ENCODE data around the gene CACNB2.

The CACNB2 gene

GRCh38 chr10:18501629-18502028 lies 361.4 kb downstream of the CACNB2 start:
- TF ChIP-seq CTCF (conservative IDR thresholded peaks at IDR 0.05; ENCODE audit: low read depth, low read length) = no peak
- DNase-seq (ENCODE audit: low read depth) = no peak
- no peak overlapping the region for H3K4me3 ChIP-seq (ENCODE audit: low read depth, low read length)

GRCh38 chr10:18504161-18504560 lies 363.9 kb downstream of the CACNB2 start:
- TF ChIP-seq CTCF (conservative IDR thresholded peaks at IDR 0.05; ENCODE audit: low read depth, low read length) = no peak
- no peak overlapping the region for H3K4me3 ChIP-seq (ENCODE audit: low read depth, low read length)
- no peak for DNase-seq (ENCODE audit: low read depth)

GRCh38 chr10:18505456-18506118 lies 365.4 kb downstream of the CACNB2 start:
- TF ChIP-seq CTCF (conservative IDR thresholded peaks at IDR 0.05; ENCODE audit: low read depth, low read length) = no peak
- peak; percentile 55 for DNase-seq (ENCODE audit: low read depth)
- no peak overlapping the region for H3K4me3 ChIP-seq (ENCODE audit: low read depth, low read length)

GRCh38 chr10:18508587-18508986 lies 368.4 kb downstream of the CACNB2 start:
- no peak overlapping the region for H3K4me3 ChIP-seq (ENCODE audit: low read depth, low read length)
- no peak for DNase-seq (ENCODE audit: low read depth)
- no peak for TF ChIP-seq CTCF (conservative IDR thresholded peaks at IDR 0.05; ENCODE audit: low read depth, low read length)

GRCh38 chr10:18514537-18514936 lies 374.3 kb downstream of the CACNB2 start:
- no peak for DNase-seq (ENCODE audit: low read depth)
- no peak for TF ChIP-seq CTCF (conservative IDR thresholded peaks at IDR 0.05; ENCODE audit: low read depth, low read length)
- H3K4me3 ChIP-seq (ENCODE audit: low read depth, low read length) = no peak overlapping the region

GRCh38 chr10:18516851-18517250 lies 376.6 kb downstream of the CACNB2 start:
- DNase-seq (ENCODE audit: low read depth) = no peak
- H3K4me3 ChIP-seq (ENCODE audit: low read depth, low read length) = no peak overlapping the region
- no peak for TF ChIP-seq CTCF (conservative IDR thresholded peaks at IDR 0.05; ENCODE audit: low read depth, low read length)

GRCh38 chr10:18523025-18523424 lies 382.8 kb downstream of the CACNB2 start:
- TF ChIP-seq CTCF (conservative IDR thresholded peaks at IDR 0.05; ENCODE audit: low read depth, low read length) = no peak
- no peak for DNase-seq (ENCODE audit: low read depth)
- no peak overlapping the region for H3K4me3 ChIP-seq (ENCODE audit: low read depth, low read length)
